Activated T-cell treated with anti-CD3 and anti-CD28 coated beads, Interleukin-2, amount 50 U/mL, for 4 hours (primary cell): ENCODE results near the gene ARNT2. TPM values are rescaled to one million over a fixed set of nuclear protein-coding genes. Genes with fewer than 3 reads are reported as not detected.

Source experiments
- ATAC-seq, 2 donors: fragments of 200-7000 bp; cut with Tn5 transposase; one replicate each; pipeline ENCODE4 v1.10.0; 2021
- DNase-seq: peaks from one replicate; pipeline ENCODE4 v3.0.0-alpha.2; 2020
- H3K27me3 Mint-ChIP-seq: one replicate; pipeline ENCODE4 v1.8.0; 2021; ENCODE audit warnings: low read depth, mixed read lengths
- H3K36me3 Mint-ChIP-seq: one replicate; pipeline ENCODE4 v1.8.0; 2022; ENCODE audit warnings: mixed read lengths; ENCODE audit not compliant: insufficient read depth
- H3K4me1 Mint-ChIP-seq: one replicate; pipeline ENCODE4 v1.8.0; 2021; ENCODE audit warnings: low read depth, mixed read lengths
- H3K4me3 Mint-ChIP-seq: one replicate; pipeline ENCODE4 v1.8.0; 2021; ENCODE audit warnings: mild to moderate bottlenecking, moderate library complexity, mixed read lengths
- H3K9me3 Mint-ChIP-seq: one replicate; pipeline ENCODE4 v1.8.0; 2021; ENCODE audit warnings: mixed read lengths
- total RNA-seq, 3 donors: library from RNA; stranded (reverse); gene quantifications; one replicate each; pipeline ENCODE4 v1.2.1, GENCODE V29; 2021

ARNT2 gene
- total RNA-seq, 3 donors from 2014 or later = 0.11 to 0.15 TPM; not detected in 1

GRCh38 chr15:80613762-80614365 lies 209.7 kb downstream of the ARNT2 start:
- no peak for ATAC-seq
- no peak for DNase-seq
- H3K36me3 Mint-ChIP-seq = no peaks in the 10 kb centered on the region
- no peak overlapping the region for H3K4me3 Mint-ChIP-seq
- H3K4me1 Mint-ChIP-seq = no peaks in the 10 kb centered on the region
- no peaks in the 10 kb centered on the region for H3K9me3 Mint-ChIP-seq
- H3K27me3 Mint-ChIP-seq = peaks cover 14% of the 10 kb centered on the region

- Mint-ChIP-seq H3K27me3 (peaks cover 22% of the 10 kb centered on the region), H3K4me1 (no peaks in the 10 kb centered on the region), H3K36me3 (no peaks in the 10 kb centered on the region), H3K9me3 (no peaks in the 10 kb centered on the region), H3K4me3 (no peak overlapping the region)
- ATAC-seq (no peak), DNase-seq (no peak)
Observed at GRCh38 chr15:80614711-80615360, 210.7 kb downstream of the ARNT2 start.

GRCh38 chr15:80615361-80615736 lies 211.2 kb downstream of the ARNT2 start:
- no peaks in the 10 kb centered on the region for H3K4me1 Mint-ChIP-seq
- H3K9me3 Mint-ChIP-seq = no peaks in the 10 kb centered on the region
- H3K36me3 Mint-ChIP-seq = no peaks in the 10 kb centered on the region
- no peak for DNase-seq
- no peak for ATAC-seq
- H3K4me3 Mint-ChIP-seq = no peak overlapping the region
- H3K27me3 Mint-ChIP-seq = peaks cover 23% of the 10 kb centered on the region

GRCh38 chr15:80615783-80616391 lies 211.7 kb downstream of the ARNT2 start:
- DNase-seq (no peak), ATAC-seq (no peak)
- peaks cover 23% of the 10 kb centered on the region for H3K27me3 Mint-ChIP-seq
- no peaks in the 10 kb centered on the region for H3K9me3 Mint-ChIP-seq
- no peaks in the 10 kb centered on the region for H3K4me1 Mint-ChIP-seq
- no peaks in the 10 kb centered on the region for H3K36me3 Mint-ChIP-seq
- H3K4me3 Mint-ChIP-seq = no peak overlapping the region

- DNase-seq (no peak), ATAC-seq (no peak)
- Mint-ChIP-seq H3K36me3 (no peaks in the 10 kb centered on the region), H3K4me1 (no peaks in the 10 kb centered on the region), H3K9me3 (peaks cover 12% of the 10 kb centered on the region), H3K4me3 (no peak overlapping the region), H3K27me3 (peaks cover 23% of the 10 kb centered on the region)
Observed at GRCh38 chr15:80618685-80619400, 214.7 kb downstream of the ARNT2 start.

- DNase-seq = no peak
- H3K4me3 Mint-ChIP-seq = no peak overlapping the region
- H3K36me3 Mint-ChIP-seq = no peaks in the 10 kb centered on the region
- no peak for ATAC-seq
- H3K9me3 Mint-ChIP-seq = peaks cover 12% of the 10 kb centered on the region
- peaks cover 23% of the 10 kb centered on the region for H3K27me3 Mint-ChIP-seq
- H3K4me1 Mint-ChIP-seq = no peaks in the 10 kb centered on the region
Observed at GRCh38 chr15:80619680-80620079, 215.5 kb downstream of the ARNT2 start.

- no peak for ATAC-seq
- peaks cover 23% of the 10 kb centered on the region for H3K27me3 Mint-ChIP-seq
Observed at GRCh38 chr15:80620141-80620540, 216.0 kb downstream of the ARNT2 start.

GRCh38 chr15:80620931-80621330 lies 216.7 kb downstream of the ARNT2 start:
- ATAC-seq (no peak), DNase-seq (no peak)
- Mint-ChIP-seq H3K4me1 (no peaks in the 10 kb centered on the region), H3K9me3 (peaks cover 12% of the 10 kb centered on the region), H3K36me3 (no peaks in the 10 kb centered on the region), H3K27me3 (peaks cover 23% of the 10 kb centered on the region), H3K4me3 (no peak overlapping the region)

More at GRCh38 chr15:80620141-80620540, 216.0 kb downstream of the ARNT2 start:
- Mint-ChIP-seq H3K4me1 (no peaks in the 10 kb centered on the region), H3K36me3 (no peaks in the 10 kb centered on the region), H3K4me3 (no peak overlapping the region), H3K9me3 (peaks cover 12% of the 10 kb centered on the region)
- DNase-seq = no peak

GRCh38 chr15:80626643-80627120 lies 222.5 kb downstream of the ARNT2 start:
- H3K27me3 Mint-ChIP-seq = no peaks in the 10 kb centered on the region
- H3K4me3 Mint-ChIP-seq = no peak overlapping the region
- DNase-seq (no peak), ATAC-seq (no peak)
- peaks cover 12% of the 10 kb centered on the region for H3K9me3 Mint-ChIP-seq
- no peaks in the 10 kb centered on the region for H3K4me1 Mint-ChIP-seq
- no peaks in the 10 kb centered on the region for H3K36me3 Mint-ChIP-seq

- Mint-ChIP-seq H3K27me3 (no peaks in the 10 kb centered on the region), H3K4me1 (no peaks in the 10 kb centered on the region), H3K4me3 (no peak overlapping the region), H3K9me3 (no peaks in the 10 kb centered on the region), H3K36me3 (no peaks in the 10 kb centered on the region)
- ATAC-seq (no peak), DNase-seq (no peak)
Observed at GRCh38 chr15:80629355-80629754, 225.2 kb downstream of the ARNT2 start.

- ATAC-seq = no peak
- Mint-ChIP-seq H3K4me3 (no peak overlapping the region), H3K9me3 (no peaks in the 10 kb centered on the region), H3K27me3 (no peaks in the 10 kb centered on the region), H3K36me3 (no peaks in the 10 kb centered on the region), H3K4me1 (no peaks in the 10 kb centered on the region)
- no peak for DNase-seq
Observed at GRCh38 chr15:80630981-80631380, 226.8 kb downstream of the ARNT2 start.

GRCh38 chr15:80633221-80633620 lies 229.0 kb downstream of the ARNT2 start:
- no peak for DNase-seq
- Mint-ChIP-seq H3K4me1 (no peaks in the 10 kb centered on the region), H3K4me3 (no peak overlapping the region), H3K27me3 (no peaks in the 10 kb centered on the region), H3K9me3 (no peaks in the 10 kb centered on the region), H3K36me3 (no peaks in the 10 kb centered on the region)
- ATAC-seq = no peak

GRCh38 chr15:80635953-80636352 lies 231.8 kb downstream of the ARNT2 start:
- Mint-ChIP-seq H3K9me3 (no peaks in the 10 kb centered on the region), H3K27me3 (no peaks in the 10 kb centered on the region), H3K36me3 (no peaks in the 10 kb centered on the region), H3K4me3 (no peak overlapping the region), H3K4me1 (no peaks in the 10 kb centered on the region)
- DNase-seq (no peak), ATAC-seq (no peak)

- no peak for DNase-seq
- no peaks in the 10 kb centered on the region for H3K27me3 Mint-ChIP-seq
- no peak overlapping the region for H3K4me3 Mint-ChIP-seq
- no peaks in the 10 kb centered on the region for H3K36me3 Mint-ChIP-seq
- H3K4me1 Mint-ChIP-seq = no peaks in the 10 kb centered on the region
- no peak for ATAC-seq
- no peaks in the 10 kb centered on the region for H3K9me3 Mint-ChIP-seq
Observed at GRCh38 chr15:80636675-80637074, 232.5 kb downstream of the ARNT2 start.
